ENCODE data around the gene RBM41. TPM values are rescaled to one million over a fixed set of nuclear protein-coding genes. Genes with fewer than 3 reads are reported as not detected.

The RBM41 gene
- polyA plus RNA-seq, 1 donor from 2014 or later, result 11.0 TPM

DNA sequence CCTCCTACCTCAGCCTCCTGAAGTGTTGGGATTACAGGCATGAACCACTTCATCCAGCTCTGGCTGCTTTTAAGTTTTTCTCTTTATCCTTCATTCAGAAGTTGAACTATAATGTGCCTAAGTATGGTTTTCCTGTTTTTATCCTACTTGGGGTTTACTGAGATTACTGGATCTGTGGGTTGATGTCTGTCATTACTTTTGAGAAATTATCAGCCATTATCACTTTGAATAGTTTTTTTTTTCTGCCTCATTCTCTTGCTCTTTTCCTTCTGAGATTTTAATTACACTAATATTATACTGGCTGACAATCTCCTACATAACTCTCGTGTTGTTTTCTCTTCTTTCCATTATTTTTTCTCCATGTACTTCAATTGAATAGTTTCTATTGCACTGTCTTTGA, 71.0 kb downstream of the RBM41 start:
- H3K36me3 ChIP-seq (ENCODE audit: insufficient read depth, low read length), result no peaks in the 10 kb centered on the region
- H3K9ac ChIP-seq (ENCODE audit: low read length), result no peak overlapping the region
- H4K20me1 ChIP-seq (ENCODE audit: insufficient read depth), result no peaks in the 10 kb centered on the region
- H2AFZ ChIP-seq (ENCODE audit: low read depth, low read length), result no peak overlapping the region
- H3K9me2 ChIP-seq (ENCODE audit: insufficient read depth, low read length), result no peaks in the 10 kb centered on the region
- no peak overlapping the region for H3K4me2 ChIP-seq (ENCODE audit: low read length)
- H3K27me3 ChIP-seq (ENCODE audit: insufficient read depth, low read depth, low read length), result no peaks in the 10 kb centered on the region
- H3K4me3 ChIP-seq (ENCODE audit: low read length), result no peak overlapping the region
- TF ChIP-seq EZH2 (IDR thresholded peaks at IDR 0.05; ENCODE audit: borderline replicate concordance, insufficient read depth, low read length, poor library complexity, severe bottlenecking), result no peak
- TF ChIP-seq, protein P1, sequence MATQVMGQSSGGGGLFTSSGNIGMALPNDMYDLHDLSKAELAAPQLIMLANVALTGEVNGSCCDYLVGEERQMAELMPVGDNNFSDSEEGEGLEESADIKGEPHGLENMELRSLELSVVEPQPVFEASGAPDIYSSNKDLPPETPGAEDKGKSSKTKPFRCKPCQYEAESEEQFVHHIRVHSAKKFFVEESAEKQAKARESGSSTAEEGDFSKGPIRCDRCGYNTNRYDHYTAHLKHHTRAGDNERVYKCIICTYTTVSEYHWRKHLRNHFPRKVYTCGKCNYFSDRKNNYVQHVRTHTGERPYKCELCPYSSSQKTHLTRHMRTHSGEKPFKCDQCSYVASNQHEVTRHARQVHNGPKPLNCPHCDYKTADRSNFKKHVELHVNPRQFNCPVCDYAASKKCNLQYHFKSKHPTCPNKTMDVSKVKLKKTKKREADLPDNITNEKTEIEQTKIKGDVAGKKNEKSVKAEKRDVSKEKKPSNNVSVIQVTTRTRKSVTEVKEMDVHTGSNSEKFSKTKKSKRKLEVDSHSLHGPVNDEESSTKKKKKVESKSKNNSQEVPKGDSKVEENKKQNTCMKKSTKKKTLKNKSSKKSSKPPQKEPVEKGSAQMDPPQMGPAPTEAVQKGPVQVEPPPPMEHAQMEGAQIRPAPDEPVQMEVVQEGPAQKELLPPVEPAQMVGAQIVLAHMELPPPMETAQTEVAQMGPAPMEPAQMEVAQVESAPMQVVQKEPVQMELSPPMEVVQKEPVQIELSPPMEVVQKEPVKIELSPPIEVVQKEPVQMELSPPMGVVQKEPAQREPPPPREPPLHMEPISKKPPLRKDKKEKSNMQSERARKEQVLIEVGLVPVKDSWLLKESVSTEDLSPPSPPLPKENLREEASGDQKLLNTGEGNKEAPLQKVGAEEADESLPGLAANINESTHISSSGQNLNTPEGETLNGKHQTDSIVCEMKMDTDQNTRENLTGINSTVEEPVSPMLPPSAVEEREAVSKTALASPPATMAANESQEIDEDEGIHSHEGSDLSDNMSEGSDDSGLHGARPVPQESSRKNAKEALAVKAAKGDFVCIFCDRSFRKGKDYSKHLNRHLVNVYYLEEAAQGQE (IDR thresholded peaks at IDR 0.05; ENCODE audit: borderline replicate concordance), result no peak
- no peak for TF ChIP-seq MXI1 (conservative IDR thresholded peaks at IDR 0.05; ENCODE audit: poor library complexity, severe bottlenecking)
- TF ChIP-seq TAF1 (IDR thresholded peaks at IDR 0.05; ENCODE audit: low read depth), result no peak
- TF ChIP-seq, protein P2, sequence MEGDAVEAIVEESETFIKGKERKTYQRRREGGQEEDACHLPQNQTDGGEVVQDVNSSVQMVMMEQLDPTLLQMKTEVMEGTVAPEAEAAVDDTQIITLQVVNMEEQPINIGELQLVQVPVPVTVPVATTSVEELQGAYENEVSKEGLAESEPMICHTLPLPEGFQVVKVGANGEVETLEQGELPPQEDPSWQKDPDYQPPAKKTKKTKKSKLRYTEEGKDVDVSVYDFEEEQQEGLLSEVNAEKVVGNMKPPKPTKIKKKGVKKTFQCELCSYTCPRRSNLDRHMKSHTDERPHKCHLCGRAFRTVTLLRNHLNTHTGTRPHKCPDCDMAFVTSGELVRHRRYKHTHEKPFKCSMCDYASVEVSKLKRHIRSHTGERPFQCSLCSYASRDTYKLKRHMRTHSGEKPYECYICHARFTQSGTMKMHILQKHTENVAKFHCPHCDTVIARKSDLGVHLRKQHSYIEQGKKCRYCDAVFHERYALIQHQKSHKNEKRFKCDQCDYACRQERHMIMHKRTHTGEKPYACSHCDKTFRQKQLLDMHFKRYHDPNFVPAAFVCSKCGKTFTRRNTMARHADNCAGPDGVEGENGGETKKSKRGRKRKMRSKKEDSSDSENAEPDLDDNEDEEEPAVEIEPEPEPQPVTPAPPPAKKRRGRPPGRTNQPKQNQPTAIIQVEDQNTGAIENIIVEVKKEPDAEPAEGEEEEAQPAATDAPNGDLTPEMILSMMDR (IDR thresholded peaks at IDR 0.05; ENCODE audit: poor library complexity, severe bottlenecking), result no peak
- TF ChIP-seq EP300 (conservative IDR thresholded peaks at IDR 0.05; ENCODE audit: poor library complexity, severe bottlenecking), result no peak
- TF ChIP-seq RAD21 (conservative IDR thresholded peaks at IDR 0.05), result no peak
- TF ChIP-seq POLR2AphosphoS5 (IDR thresholded peaks at IDR 0.05), result no peak
- no peak for TF ChIP-seq SMC3 (conservative IDR thresholded peaks at IDR 0.05; ENCODE audit: poor library complexity)
- no peaks in the 10 kb centered on the region for H3K79me2 ChIP-seq (replicated peaks; ENCODE audit: insufficient read depth, low read length)
- H3F3A ChIP-seq (ENCODE audit: insufficient read depth, low read length, poor library complexity, severe bottlenecking), result no peaks in the 10 kb centered on the region
- no peaks in the 10 kb centered on the region for H3K9me3 ChIP-seq (ENCODE audit: low read length)
- no peak overlapping the region for H3K27ac ChIP-seq (ENCODE audit: low read length)

DNA sequence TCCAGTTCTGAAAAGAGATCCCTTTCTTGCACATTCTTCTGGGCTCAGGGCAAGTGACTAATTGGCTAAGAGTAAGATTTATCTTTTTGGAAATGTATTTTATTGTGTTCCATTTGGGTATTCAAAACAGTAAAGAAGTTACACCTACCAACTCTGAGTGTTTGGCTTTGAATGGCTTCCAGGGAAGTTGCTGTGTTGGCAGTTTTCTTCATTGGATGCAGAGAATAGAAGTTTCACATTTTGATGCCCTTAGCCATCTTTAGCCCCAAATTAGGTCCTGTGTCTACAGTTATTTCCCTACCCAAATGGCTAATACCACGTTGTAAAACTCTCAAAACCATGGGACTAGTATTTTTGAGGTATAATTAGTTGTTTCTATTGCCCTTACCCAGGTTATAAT, 88.9 kb downstream of the RBM41 start:
- Histone ChIP-seq H4K20me1 (ENCODE audit: insufficient read depth) (no peaks in the 10 kb centered on the region), H3K4me3 (ENCODE audit: low read length) (no peak overlapping the region), H2AFZ (ENCODE audit: low read depth, low read length) (no peak overlapping the region), H3K36me3 (ENCODE audit: insufficient read depth, low read length) (no peaks in the 10 kb centered on the region), H3K27ac (ENCODE audit: low read length) (no peak overlapping the region), H3K4me2 (ENCODE audit: low read length) (no peak overlapping the region), H3K27me3 (ENCODE audit: insufficient read depth, low read depth, low read length) (no peaks in the 10 kb centered on the region), H3K79me2 (replicated peaks; ENCODE audit: insufficient read depth, low read length) (no peaks in the 10 kb centered on the region), H3K9ac (ENCODE audit: low read length) (no peak overlapping the region), H3F3A (ENCODE audit: insufficient read depth, low read length, poor library complexity, severe bottlenecking) (no peaks in the 10 kb centered on the region), H3K9me2 (ENCODE audit: insufficient read depth, low read length) (no peaks in the 10 kb centered on the region), H3K9me3 (ENCODE audit: low read length) (no peaks in the 10 kb centered on the region)
- TF ChIP-seq, protein P2 (IDR thresholded peaks at IDR 0.05; ENCODE audit: poor library complexity, severe bottlenecking), result no peak
- no peak for TF ChIP-seq EP300 (conservative IDR thresholded peaks at IDR 0.05; ENCODE audit: poor library complexity, severe bottlenecking)
- TF ChIP-seq TAF1 (IDR thresholded peaks at IDR 0.05; ENCODE audit: low read depth), result no peak
- no peak for TF ChIP-seq POLR2AphosphoS5 (IDR thresholded peaks at IDR 0.05)
- TF ChIP-seq, protein P1 (IDR thresholded peaks at IDR 0.05; ENCODE audit: borderline replicate concordance), result no peak
- no peak for TF ChIP-seq MXI1 (conservative IDR thresholded peaks at IDR 0.05; ENCODE audit: poor library complexity, severe bottlenecking)
- TF ChIP-seq RAD21 (conservative IDR thresholded peaks at IDR 0.05), result no peak
